Stimulated activated CD8-positive, alpha-beta memory T cell treated with anti-CD3 and anti-CD28 coated beads, Interleukin-12 subunit alpha, Interleukin-12 subunit beta, amount 100 ng/mL, for 24 hours (primary cell): Measurements from ENCODE around the gene UNC5B.

Experiments used
- DNase-seq: peaks from one replicate; pipeline ENCODE4 v3.0.0-alpha.2; 2020; ENCODE audit errors: extremely low read depth

UNC5B gene

GRCh38 chr10:71255550-71255807, 43.1 kb downstream of the UNC5B start:
- DNase-seq, result no peak

- DNase-seq, result no peak
Measured at GRCh38 chr10:71255808-71256660, 43.7 kb downstream of the UNC5B start.

- no peak for DNase-seq
Measured at GRCh38 chr10:71256661-71257318, 44.4 kb downstream of the UNC5B start.

GRCh38 chr10:71257319-71257997, 45.1 kb downstream of the UNC5B start:
- no peak for DNase-seq

- no peak for DNase-seq
Measured at GRCh38 chr10:71258046-71258445, 45.7 kb downstream of the UNC5B start.

- DNase-seq, result no peak
Measured at GRCh38 chr10:71258446-71259145, 46.2 kb downstream of the UNC5B start.

- no peak for DNase-seq
Measured at GRCh38 chr10:71259282-71259681, 46.9 kb downstream of the UNC5B start.

- no peak for DNase-seq
Measured at GRCh38 chr10:71259815-71260501, 47.6 kb downstream of the UNC5B start.

- DNase-seq, result no peak
Measured at GRCh38 chr10:71260622-71261325, 48.4 kb downstream of the UNC5B start.

- DNase-seq, result no peak
Measured at GRCh38 chr10:71262027-71262426, 49.7 kb downstream of the UNC5B start.

- DNase-seq, result no peak
Measured at GRCh38 chr10:71262817-71263216, 50.4 kb downstream of the UNC5B start.

- DNase-seq, result no peak
Measured at GRCh38 chr10:71263376-71263775, 51.0 kb downstream of the UNC5B start.

GRCh38 chr10:71264345-71265200, 52.2 kb downstream of the UNC5B start:
- DNase-seq, result no peak

- DNase-seq, result no peak
Measured at GRCh38 chr10:71265201-71265575, 52.8 kb downstream of the UNC5B start.

- no peak for DNase-seq
Measured at GRCh38 chr10:71265618-71266146, 53.3 kb downstream of the UNC5B start.

GRCh38 chr10:71266147-71266917, 54.0 kb downstream of the UNC5B start:
- DNase-seq, result no peak

- DNase-seq, result no peak
Measured at GRCh38 chr10:71266918-71267442, 54.6 kb downstream of the UNC5B start.

GRCh38 chr10:71267508-71268240, 55.3 kb downstream of the UNC5B start:
- no peak for DNase-seq
